K562 (cell line): ENCODE results near the gene GRIK1. TPM values are rescaled to one million over a fixed set of nuclear protein-coding genes. Genes with fewer than 3 reads are reported as not detected.

Experiments used
- ARID1B ChIP-seq: fragments of 450-650 bp; IDR thresholded peaks from 2 replicates; pipeline ENCODE4 v1.6.1; 2016; ENCODE audit warnings: antibody characterized with exemption, mild to moderate bottlenecking, inconsistent platforms
- CHAMP1 ChIP-seq: fragments of 450-650 bp; IDR thresholded peaks from 2 replicates; pipeline ENCODE4 v1.6.1; 2016; ENCODE audit warnings: mild to moderate bottlenecking
- CUX1 ChIP-seq: fragments of 200-800 bp; sonication (Bioruptor generic); IDR thresholded peaks from 2 replicates; pipeline ENCODE4 v1.6.1; 2016; ENCODE audit warnings: missing genetic modification characterization, missing compliant biosample characterization
- FOXK2 ChIP-seq, 2 experiments: fragments of 450-650 bp; IDR thresholded peaks in 1 of 2; conservative IDR thresholded peaks in 1 of 2; 2 replicates each; pipeline ENCODE4 v1.6.1; 2016; ENCODE audit warnings: low read depth in 2 of 2, mild to moderate bottlenecking in 1 of 2
- HNRNPL ChIP-seq: fragments of 200-400 bp; formaldehyde crosslinking; IDR thresholded peaks from 2 replicates; pipeline ENCODE4 v1.6.1; 2017; ENCODE audit warnings: low read depth, mild to moderate bottlenecking, low read length
- MYBL2 ChIP-seq, 2 experiments: fragments of 450-650 bp in 1 of 2; sonication (generic) in 1 of 2; formaldehyde crosslinking in 1 of 2; IDR thresholded peaks; 2 replicates each; pipeline versions ENCODE4 v1.6.1 to v1.8.1; 2017 to 2022; ENCODE audit warnings: borderline replicate concordance in 1 of 2, inconsistent platforms in 1 of 2, low read depth in 1 of 2, mild to moderate bottlenecking in 1 of 2, missing genetic modification reagents in 1 of 2, moderate library complexity in 1 of 2
- PBX2 ChIP-seq, 2 experiments: IDR thresholded peaks in 1 of 2; conservative IDR thresholded peaks in 1 of 2; 2 replicates each; pipeline ENCODE4 v1.6.1; 2016; ENCODE audit warnings: low read depth in 2 of 2, mild to moderate bottlenecking in 1 of 2, missing compliant biosample characterization in 1 of 2, missing genetic modification characterization in 1 of 2, moderate library complexity in 1 of 2
- SMARCA4 ChIP-seq: fragments of 450-650 bp; IDR thresholded peaks from 2 replicates; pipeline ENCODE4 v1.6.1; 2016
- SMARCC2 ChIP-seq: fragments of 450-650 bp; IDR thresholded peaks from 2 replicates; pipeline ENCODE4 v1.6.1; 2017; ENCODE audit warnings: antibody characterized with exemption, moderate library complexity, mild to moderate bottlenecking, low read depth
- SMARCE1 ChIP-seq: fragments of 450-650 bp; IDR thresholded peaks from 2 replicates; pipeline ENCODE4 v1.7.1; 2016; ENCODE audit warnings: mild to moderate bottlenecking
- STAT5A ChIP-seq: IDR thresholded peaks from 2 replicates; pipeline ENCODE4 v1.6.1; 2012; ENCODE audit warnings: low read length, inconsistent platforms, borderline replicate concordance
- TAF7 ChIP-seq: fragments of 450-650 bp; IDR thresholded peaks from 2 replicates; pipeline ENCODE4 v1.6.1; 2016; ENCODE audit warnings: missing genetic modification characterization, missing compliant biosample characterization
- TCF15 ChIP-seq: fragments of 250-450 bp; sonication (Bioruptor Pico); IDR thresholded peaks from 2 replicates; pipeline ENCODE4 v1.8.0; 2022; ENCODE audit warnings: moderate library complexity, mild to moderate bottlenecking, inconsistent platforms
- THRA ChIP-seq: fragments of 450-650 bp; IDR thresholded peaks from 2 replicates; pipeline ENCODE4 v1.6.1; 2017; ENCODE audit warnings: mild to moderate bottlenecking, moderate library complexity
- ZBED1 ChIP-seq: IDR thresholded peaks from 2 replicates; pipeline ENCODE4 v1.6.1; 2014
- ZNF436 ChIP-seq: fragments of 250-450, 450-650 bp; sonication (Bioruptor Pico); formaldehyde crosslinking; IDR thresholded peaks from 2 replicates; pipeline ENCODE4 v1.7.0; 2020; ENCODE audit warnings: mild to moderate bottlenecking
- polyA plus RNA-seq, 8 experiments: library from polyadenylated mRNA; depleted of rRNA in 4 of 8; stranded (reverse) in 5 of 8; unstranded in 3 of 8; fragments of >200 nt; fragmentation: Nextera tagmentation in 2 of 8; fragmentation: Illumina TruSeq in 1 of 8; extraction: Ambion mirVana in 2 of 8; extraction: Trizol in 1 of 8; gene quantifications; 2 replicates each; pipeline versions ENCODE4 v1.2.1 to v1.2.3, GENCODE V29; 2011 to 2014; ENCODE audit warnings: inconsistent platforms in 1 of 8, missing spikeins in 1 of 8
- total RNA-seq, 7 experiments: library from RNA; depleted of rRNA in 6 of 7; stranded (reverse); fragments of >200 nt in 6 of 7; fragmentation: Illumina TruSeq in 2 of 7; extraction: Trizol in 2 of 7; gene quantifications; 2 replicates each; pipeline versions ENCODE4 v1.2.1 to v1.2.3, GENCODE V29; 2011 to 2021; ENCODE audit warnings: low replicate concordance in 1 of 7

Gene GRIK1
- total and polyA plus RNA-seq, 9 of the 15 experiments (the other 6 are each of a cell fraction or from before 2014, with no cell fraction given): 0.17 to 2.8 (median 0.53) TPM

- TF ChIP-seq THRA (no peak), PBX2 (CRISPR knock-in tag; IDR thresholded peaks at IDR 0.05; ENCODE audit: low read depth) (no peak), PBX2 (tag; conservative IDR thresholded peaks at IDR 0.05; ENCODE audit: low read depth) (peak; percentile 66), CUX1 (CRISPR knock-in tag) (peak; percentile 43; the same call in 1 of the 2 replicates), SMARCA4 (peak; percentile 74), HNRNPL (no peak), ZBED1 (no peak), MYBL2 (IDR thresholded peaks at IDR 0.05; ENCODE audit: low read depth) (no peak), MYBL2 (CRISPR knock-in tag; IDR thresholded peaks at IDR 0.05; ENCODE audit: borderline replicate concordance) (no peak), ZNF436 (CRISPR knock-in tag) (no peak), TCF15 (no peak), FOXK2 (conservative IDR thresholded peaks at IDR 0.05 in 1 of 2, IDR thresholded peaks at IDR 0.05 in 1 of 2; ENCODE audit: low read depth in 2 of 2) (no peak), STAT5A (peak; percentile 66), SMARCC2 (peak; percentile 54; the same call in 1 of the 2 replicates), TAF7 (tag) (no peak), CHAMP1 (no peak), ARID1B (peak; percentile 87), SMARCE1 (peak; percentile 57; the same call in 1 of the 2 replicates)
Observed at GRCh38 chr21:29987762-29988161, 48.0 kb upstream of the GRIK1 start (continued).
